Mesothelial cell of epicardium (in vitro differentiated cells): ENCODE results near the gene AKR1B1. TPM values are rescaled to one million over a fixed set of nuclear protein-coding genes. Genes with fewer than 3 reads are reported as not detected.

Experiments used
- DNase-seq, 2 experiments: peaks; one replicate each; pipeline ENCODE4 v3.0.0; 2021; ENCODE audit warnings: low spot score in 2 of 2; ENCODE audit not compliant: unreplicated experiment in 2 of 2
- H3K27ac Mint-ChIP-seq: 2 replicates; pipeline ENCODE4 v1.8.0; 2021; ENCODE audit warnings: mixed read lengths
- H3K27me3 Mint-ChIP-seq: 2 replicates; pipeline ENCODE4 v1.8.0; 2021; ENCODE audit warnings: low read depth, mixed read lengths
- H3K36me3 Mint-ChIP-seq: 2 replicates; pipeline ENCODE4 v1.8.0; 2021; ENCODE audit warnings: mixed read lengths
- H3K4me1 Mint-ChIP-seq: 2 replicates; pipeline ENCODE4 v1.8.0; 2021; ENCODE audit warnings: mixed read lengths
- H3K4me3 Mint-ChIP-seq: 2 replicates; pipeline ENCODE4 v1.8.0; 2021; ENCODE audit warnings: mild to moderate bottlenecking, moderate library complexity, mixed read lengths
- H3K9me3 Mint-ChIP-seq: 2 replicates; pipeline ENCODE4 v1.8.0; 2021; ENCODE audit warnings: mixed read lengths
- total RNA-seq: library from RNA; stranded (reverse); gene quantifications from 3 replicates; pipeline ENCODE4 v1.2.1, GENCODE V29; 2021
- TF ChIP-seq, protein P1 (sequence below): fragments of 200-600 bp; sonication (generic); IDR thresholded peaks from one replicate; pipeline ENCODE4 v1.5.0; 2021; ENCODE audit warnings: antibody characterized with exemption; ENCODE audit not compliant: unreplicated experiment

AKR1B1 gene
- total RNA-seq, 1 donor from 2014 or later, result 91.9 TPM

DNA sequence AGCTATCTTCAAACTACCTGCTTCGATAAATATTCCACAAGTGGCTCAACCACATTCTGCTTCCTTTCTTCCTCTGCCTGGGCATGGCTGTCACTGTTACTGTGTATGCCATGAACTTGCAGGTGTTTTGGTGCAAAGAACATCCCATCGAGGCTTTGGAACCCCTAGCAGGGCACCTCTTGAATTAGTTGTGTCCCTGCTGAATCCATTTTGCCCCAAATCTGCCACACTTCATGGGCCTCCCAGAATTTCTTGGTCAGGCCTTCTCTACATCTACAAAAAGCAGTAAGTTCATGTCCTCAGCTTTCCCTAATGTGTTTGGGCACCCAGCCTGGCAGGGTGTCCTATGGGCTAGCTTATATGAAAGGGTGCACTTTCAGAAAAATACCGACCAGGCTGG, 53.6 kb downstream of the AKR1B1 start:
- Mint-ChIP-seq H3K36me3 (no peaks in the 10 kb centered on the region), H3K4me1 (no peaks in the 10 kb centered on the region), H3K4me3 (no peak overlapping the region), H3K27me3 (peaks cover 74% of the 10 kb centered on the region), H3K9me3 (no peaks in the 10 kb centered on the region), H3K27ac (no peak overlapping the region)
- DNase-seq, result no peak
- TF ChIP-seq, protein P1, sequence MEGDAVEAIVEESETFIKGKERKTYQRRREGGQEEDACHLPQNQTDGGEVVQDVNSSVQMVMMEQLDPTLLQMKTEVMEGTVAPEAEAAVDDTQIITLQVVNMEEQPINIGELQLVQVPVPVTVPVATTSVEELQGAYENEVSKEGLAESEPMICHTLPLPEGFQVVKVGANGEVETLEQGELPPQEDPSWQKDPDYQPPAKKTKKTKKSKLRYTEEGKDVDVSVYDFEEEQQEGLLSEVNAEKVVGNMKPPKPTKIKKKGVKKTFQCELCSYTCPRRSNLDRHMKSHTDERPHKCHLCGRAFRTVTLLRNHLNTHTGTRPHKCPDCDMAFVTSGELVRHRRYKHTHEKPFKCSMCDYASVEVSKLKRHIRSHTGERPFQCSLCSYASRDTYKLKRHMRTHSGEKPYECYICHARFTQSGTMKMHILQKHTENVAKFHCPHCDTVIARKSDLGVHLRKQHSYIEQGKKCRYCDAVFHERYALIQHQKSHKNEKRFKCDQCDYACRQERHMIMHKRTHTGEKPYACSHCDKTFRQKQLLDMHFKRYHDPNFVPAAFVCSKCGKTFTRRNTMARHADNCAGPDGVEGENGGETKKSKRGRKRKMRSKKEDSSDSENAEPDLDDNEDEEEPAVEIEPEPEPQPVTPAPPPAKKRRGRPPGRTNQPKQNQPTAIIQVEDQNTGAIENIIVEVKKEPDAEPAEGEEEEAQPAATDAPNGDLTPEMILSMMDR, result no peak

- Mint-ChIP-seq H3K36me3 (no peaks in the 10 kb centered on the region), H3K4me3 (no peak overlapping the region), H3K27me3 (peaks cover 68% of the 10 kb centered on the region), H3K27ac (no peak overlapping the region), H3K4me1 (no peaks in the 10 kb centered on the region), H3K9me3 (no peaks in the 10 kb centered on the region)
- TF ChIP-seq, protein P1, result no peak
- DNase-seq, result no peak
These were observed 55.8 kb downstream of the AKR1B1 start for GRCh38 chr7:134403062-134403461.

DNA sequence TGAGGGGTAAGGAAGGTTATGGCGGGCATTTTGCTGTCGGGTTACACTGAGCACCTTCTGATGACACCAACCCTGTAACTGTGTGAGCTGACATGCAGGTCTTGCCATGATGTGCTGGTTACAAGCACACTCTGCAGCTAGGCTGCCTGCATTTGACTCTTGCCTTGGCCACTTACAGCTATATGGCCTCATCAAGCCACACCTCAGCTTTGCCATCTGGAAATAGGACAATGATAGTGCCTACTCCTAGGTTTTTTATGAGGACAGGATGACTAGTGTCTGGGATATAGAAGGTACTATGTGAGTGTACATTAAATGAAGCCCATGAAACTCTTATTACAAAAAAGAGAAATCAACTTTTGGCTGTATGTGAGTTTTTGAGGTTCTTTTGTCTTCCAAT, 58.0 kb downstream of the AKR1B1 start:
- TF ChIP-seq, protein P1, result no peak
- H3K4me1 Mint-ChIP-seq, result no peaks in the 10 kb centered on the region
- no peak for DNase-seq
- no peak overlapping the region for H3K27ac Mint-ChIP-seq
- H3K27me3 Mint-ChIP-seq, result peaks cover 64% of the 10 kb centered on the region
- H3K9me3 Mint-ChIP-seq, result no peaks in the 10 kb centered on the region
- no peaks in the 10 kb centered on the region for H3K36me3 Mint-ChIP-seq
- H3K4me3 Mint-ChIP-seq, result no peak overlapping the region

- TF ChIP-seq, protein P1, result no peak
- H3K4me1 Mint-ChIP-seq, result peaks cover 6% of the 10 kb centered on the region
- no peak for DNase-seq
- peaks cover 4% of the 10 kb centered on the region for H3K9me3 Mint-ChIP-seq
- H3K36me3 Mint-ChIP-seq, result no peaks in the 10 kb centered on the region
- peaks cover 43% of the 10 kb centered on the region for H3K27me3 Mint-ChIP-seq
- H3K4me3 Mint-ChIP-seq, result no peak overlapping the region
- no peak overlapping the region for H3K27ac Mint-ChIP-seq
These were observed 62.9 kb downstream of the AKR1B1 start for GRCh38 chr7:134396031-134396430.

- peaks cover 4% of the 10 kb centered on the region for H3K9me3 Mint-ChIP-seq
- no peak overlapping the region for H3K27ac Mint-ChIP-seq
- peaks cover 6% of the 10 kb centered on the region for H3K4me1 Mint-ChIP-seq
- H3K4me3 Mint-ChIP-seq, result no peak overlapping the region
- TF ChIP-seq, protein P1, result no peak
- no peaks in the 10 kb centered on the region for H3K36me3 Mint-ChIP-seq
- DNase-seq, result no peak
- H3K27me3 Mint-ChIP-seq, result peaks cover 39% of the 10 kb centered on the region
These were observed 63.3 kb downstream of the AKR1B1 start for GRCh38 chr7:134395604-134396003.

GRCh38 chr7:134394056-134394455, 64.8 kb downstream of the AKR1B1 start:
- TF ChIP-seq, protein P1, result no peak
- Mint-ChIP-seq H3K4me3 (no peak overlapping the region), H3K36me3 (no peaks in the 10 kb centered on the region), H3K27me3 (peaks cover 34% of the 10 kb centered on the region), H3K4me1 (peaks cover 6% of the 10 kb centered on the region), H3K9me3 (peaks cover 6% of the 10 kb centered on the region), H3K27ac (no peak overlapping the region)
- DNase-seq, result no peak
